ENCODE measurements around the gene GABRR2. TPM values are rescaled to one million over a fixed set of nuclear protein-coding genes. Genes with fewer than 3 reads are reported as not detected.

GABRR2 gene
- total RNA-seq, result 0.32 TPM

GRCh38 chr6:89315249-89315885, at the start of gene GABRR2:
TSS of gene GABRR2 (minus strand) at chr6:89315299. CDS start at chr6:89315165, 134 bp downstream.
- Histone ChIP-seq H3K27me3 (no peaks in the 10 kb centered on the region), H3K9me3 (peaks cover 0 to 1% of the 10 kb centered on the region in 2 donors), H3K4me1 (peaks cover 4 to 16% of the 10 kb centered on the region in 2 donors), H3K27ac (no peak within 1 kb of the TSS), H3K4me3 (no peak within 1 kb of the TSS), H3K36me3 (peaks cover 0 to 4% of the 10 kb centered on the region in 2 donors)
- no peak for DNase-seq (ENCODE audit: low spot score in 2 of 2)
- intact Hi-C loops (cut with DNase I), result no loop called here
- no peak for TF ChIP-seq CTCF (IDR thresholded peaks at IDR 0.05)

GRCh38 chr6:89364586-89364985, 49.5 kb upstream of the GABRR2 start:
- no peak for DNase-seq (ENCODE audit: low spot score in 2 of 2)
- intact Hi-C loops (cut with DNase I), result no loop called here
- H3K36me3 ChIP-seq, result no peaks in the 10 kb centered on the region
- no peaks in the 10 kb centered on the region for H3K9me3 ChIP-seq
- TF ChIP-seq CTCF (IDR thresholded peaks at IDR 0.05), result no peak
- H3K4me3 ChIP-seq, result no peak overlapping the region
- no peak overlapping the region for H3K27ac ChIP-seq
- no peaks in the 10 kb centered on the region for H3K4me1 ChIP-seq
- H3K27me3 ChIP-seq, result no peaks in the 10 kb centered on the region

GRCh38 chr6:89361171-89361570, 46.1 kb upstream of the GABRR2 start:
- Histone ChIP-seq H3K9me3 (no peaks in the 10 kb centered on the region), H3K27me3 (no peaks in the 10 kb centered on the region), H3K36me3 (no peaks in the 10 kb centered on the region), H3K4me1 (no peaks in the 10 kb centered on the region), H3K27ac (no peak overlapping the region), H3K4me3 (no peak overlapping the region)
- intact Hi-C loops (cut with DNase I), result no loop called here
- TF ChIP-seq CTCF (IDR thresholded peaks at IDR 0.05), result no peak
- DNase-seq (ENCODE audit: low spot score in 2 of 2), result no peak

GRCh38 chr6:89360415-89360999, 45.4 kb upstream of the GABRR2 start:
- H3K27me3 ChIP-seq, result no peaks in the 10 kb centered on the region

GRCh38 chr6:89359561-89359960, 44.5 kb upstream of the GABRR2 start:
- no peak for TF ChIP-seq CTCF (IDR thresholded peaks at IDR 0.05)

More at GRCh38 chr6:89360415-89360999, 45.4 kb upstream of the GABRR2 start:
- Histone ChIP-seq H3K27ac (no peak overlapping the region), H3K4me1 (no peaks in the 10 kb centered on the region), H3K36me3 (no peaks in the 10 kb centered on the region), H3K9me3 (no peaks in the 10 kb centered on the region), H3K4me3 (no peak overlapping the region)
- no peak for TF ChIP-seq CTCF (IDR thresholded peaks at IDR 0.05)
- intact Hi-C loops (cut with DNase I), result no loop called here
- DNase-seq (ENCODE audit: low spot score in 2 of 2), result no peak

More at GRCh38 chr6:89359561-89359960, 44.5 kb upstream of the GABRR2 start:
- Histone ChIP-seq H3K4me1 (no peaks in the 10 kb centered on the region), H3K27ac (no peak overlapping the region), H3K4me3 (no peak overlapping the region), H3K36me3 (no peaks in the 10 kb centered on the region), H3K9me3 (no peaks in the 10 kb centered on the region), H3K27me3 (no peaks in the 10 kb centered on the region)
- intact Hi-C loops (cut with DNase I), result no loop called here
- no peak for DNase-seq (ENCODE audit: low spot score in 2 of 2)
